T-helper 9 cell (primary cell): ENCODE results near the gene PMEL.
"Not testable (repeated sequence)": the region's sequence is repeated elsewhere in the genome, so short reads cannot be mapped to it uniquely, and the experiment has no call there.

ENCODE experiments used
- DNase-seq: peaks from one replicate; pipeline ENCODE4 v3.0.0-alpha.2; 2020

The PMEL gene

GRCh38 chr12:55938826-55939501 lies 26.9 kb downstream of the PMEL start:
- DNase-seq, result no peak

GRCh38 chr12:55937981-55938380 lies 27.9 kb downstream of the PMEL start:
- no peak for DNase-seq

- peak; percentile 27 for DNase-seq
These were observed 30.1 kb downstream of the PMEL start for GRCh38 chr12:55935738-55936151.

- no peak for DNase-seq
These were observed 31.1 kb downstream of the PMEL start for GRCh38 chr12:55934773-55935172.

GRCh38 chr12:55933799-55934742 lies 31.8 kb downstream of the PMEL start:
- DNase-seq, result no peak

- DNase-seq, result no peak
These were observed 32.6 kb downstream of the PMEL start for GRCh38 chr12:55933169-55933798.

DNA sequence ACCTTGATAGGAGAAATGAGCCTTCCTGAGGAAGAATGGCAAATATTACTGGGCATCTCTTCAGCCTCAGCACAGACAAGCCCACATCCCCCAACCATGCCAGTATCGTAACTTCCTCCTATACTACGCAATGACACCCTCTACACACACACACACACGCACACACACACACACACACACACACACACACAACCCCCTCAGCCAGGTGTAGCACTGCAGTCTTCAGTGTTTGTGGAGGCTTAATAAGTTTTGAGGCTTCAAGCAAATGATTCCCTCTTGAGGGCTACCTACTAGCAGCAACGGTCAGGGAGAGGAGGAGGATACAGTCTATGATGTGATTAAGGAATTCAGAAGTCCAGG lies 33.3 kb downstream of the PMEL start:
- peak; percentile 34 for DNase-seq

GRCh38 chr12:55931780-55932550 lies 33.9 kb downstream of the PMEL start:
- no peak for DNase-seq

GRCh38 chr12:55931317-55931779 lies 34.5 kb downstream of the PMEL start:
- DNase-seq, result no peak

DNA sequence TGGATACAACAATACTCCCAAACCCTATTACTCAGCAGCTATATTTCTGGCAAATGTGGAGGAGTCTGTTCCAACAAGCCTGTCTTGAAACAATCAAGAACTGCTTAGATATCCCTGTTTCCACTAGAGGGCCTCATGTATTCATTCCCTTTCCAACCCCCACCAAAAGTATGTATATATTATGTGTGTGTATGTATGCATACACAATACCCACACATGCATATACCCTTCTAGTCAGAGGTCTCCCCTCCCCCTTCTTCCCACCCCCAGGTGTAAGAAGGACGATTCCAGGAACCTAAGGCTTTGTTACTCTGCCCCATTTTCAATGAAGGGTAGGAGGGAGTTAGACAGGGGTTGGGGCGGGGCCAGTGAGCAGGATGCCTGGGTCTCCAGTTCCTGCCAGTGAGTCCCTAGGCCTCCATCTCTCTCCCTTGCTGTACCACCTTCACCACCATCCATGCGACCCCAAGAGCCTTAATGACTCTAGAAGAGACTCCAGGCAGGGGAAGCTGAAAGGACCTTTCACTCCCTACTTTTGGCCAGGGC lies 35.0 kb downstream of the PMEL start, which contains the start of gene DGKA:
Gene DGKA (plus strand): TSS at position 392 of the 546 bp plus-strand sequence. CDS start 5,342 bp downstream, outside the sequence.
- peak; percentile 56 for DNase-seq

DNA sequence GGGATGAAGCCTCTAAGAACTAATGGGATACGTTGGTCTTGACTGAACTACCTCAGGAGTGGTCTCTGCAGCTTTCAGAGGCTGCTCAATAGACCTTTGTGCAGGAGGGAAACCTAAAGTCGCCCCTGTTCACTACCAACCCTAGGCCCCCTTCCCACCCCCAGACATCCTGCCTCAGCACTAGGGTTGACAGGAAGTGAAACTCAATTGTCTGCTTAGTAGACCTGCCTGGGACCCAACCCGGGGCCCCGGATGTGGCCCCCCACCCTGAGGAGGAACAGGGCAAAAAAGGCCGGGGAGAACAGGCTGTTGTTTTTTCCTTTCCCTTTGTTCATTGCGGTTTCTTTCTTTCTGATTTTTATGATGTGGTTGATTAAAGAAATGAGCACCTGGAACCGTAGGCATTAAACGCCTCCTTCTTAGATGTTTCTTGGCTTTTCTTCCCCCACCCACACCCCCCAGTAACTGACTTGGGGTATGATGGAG lies 36.5 kb downstream of the PMEL start:
- peak; percentile 71 for DNase-seq

DNA sequence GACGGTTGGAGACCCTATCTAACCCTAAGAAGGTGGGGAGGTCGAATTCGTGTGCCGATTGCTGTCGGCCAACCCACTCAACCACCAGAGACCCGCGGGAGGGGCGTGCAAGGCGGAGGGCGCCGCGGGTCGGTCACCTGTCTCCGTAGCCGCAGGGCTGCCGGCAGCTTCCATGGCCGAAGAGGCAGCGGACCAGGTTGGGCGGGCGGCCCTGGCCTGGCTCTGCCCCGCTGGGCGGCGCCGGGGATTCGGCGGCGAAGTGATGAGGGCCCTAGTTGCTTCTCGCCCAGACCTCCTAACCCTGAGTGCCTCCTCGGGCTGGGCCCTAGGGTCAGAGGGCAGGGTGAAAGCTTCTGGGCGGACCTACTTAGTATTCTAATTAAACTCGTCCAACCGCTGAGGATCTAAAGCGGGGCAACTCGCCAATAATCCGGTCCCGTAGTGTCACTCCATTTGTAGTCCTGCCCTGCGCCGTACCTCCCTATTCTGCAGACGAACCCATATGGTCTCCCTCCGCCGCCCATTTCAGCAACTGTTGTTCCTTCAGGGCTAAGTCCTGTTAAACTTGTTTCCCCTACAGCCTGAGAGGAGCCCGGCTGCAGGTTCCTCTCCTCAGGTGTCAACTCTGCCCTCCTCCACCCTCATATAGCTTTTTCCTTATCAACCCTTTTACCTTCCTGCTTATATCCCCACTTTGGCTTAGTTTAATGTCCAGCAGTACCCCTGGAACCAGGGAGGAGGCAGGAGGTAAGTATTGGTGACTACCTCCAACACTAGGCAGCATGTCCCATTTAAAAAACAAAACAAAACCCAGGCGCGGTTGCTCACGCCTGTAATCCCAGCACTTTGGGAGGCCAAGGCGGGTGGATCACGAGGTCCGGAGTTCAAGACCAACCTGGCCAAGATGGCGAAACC lies 38.0 kb downstream of the PMEL start, which contains the start of gene PYM1:
Gene PYM1 (minus strand): TSS at position 307 of the 915 bp plus-strand sequence. CDS start 133 bp downstream, at position 174.
- peak; percentile 42 for DNase-seq

DNA sequence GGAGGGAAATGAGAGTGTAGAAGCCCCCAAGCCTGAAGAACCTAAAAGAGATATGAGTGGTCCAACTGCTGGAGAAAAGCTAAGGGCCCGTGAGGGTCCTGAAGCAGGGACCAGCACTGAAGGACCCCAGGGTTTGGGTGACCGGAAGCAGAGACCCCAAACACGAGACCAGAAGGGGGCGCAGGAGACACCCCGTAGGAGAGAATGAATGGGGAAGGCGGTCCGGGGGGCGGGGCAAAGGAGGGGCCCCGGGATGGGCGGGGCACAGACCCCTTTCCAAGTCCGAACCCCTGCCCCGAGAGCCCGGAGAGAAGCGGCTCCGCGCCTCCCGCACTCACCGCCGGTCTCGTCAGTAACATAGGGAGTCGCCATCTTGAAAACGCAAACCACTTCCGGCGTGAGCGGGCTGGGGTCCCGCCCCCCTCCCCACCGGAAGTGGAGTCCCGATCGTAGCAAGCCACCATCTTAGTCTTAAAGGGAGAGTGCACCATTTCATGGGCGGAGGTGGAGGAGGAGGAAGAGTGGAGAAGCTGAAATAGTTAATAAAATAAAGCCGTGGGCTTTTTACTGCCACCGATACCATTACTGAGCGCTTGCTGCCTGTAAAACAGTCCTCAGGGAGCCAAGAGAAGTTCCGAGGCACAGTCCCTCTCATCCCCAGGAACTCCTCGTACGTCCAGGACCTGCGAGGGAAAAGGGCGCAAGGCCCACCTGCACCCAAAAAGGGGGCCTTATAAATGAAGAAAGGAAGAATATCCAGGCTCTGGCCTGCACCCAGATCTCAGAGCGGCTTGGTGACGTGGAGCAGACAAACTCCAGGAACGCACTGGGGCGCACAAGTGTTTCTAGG lies 38.9 kb downstream of the PMEL start:
- DNase-seq, result peak; percentile 80

DNA sequence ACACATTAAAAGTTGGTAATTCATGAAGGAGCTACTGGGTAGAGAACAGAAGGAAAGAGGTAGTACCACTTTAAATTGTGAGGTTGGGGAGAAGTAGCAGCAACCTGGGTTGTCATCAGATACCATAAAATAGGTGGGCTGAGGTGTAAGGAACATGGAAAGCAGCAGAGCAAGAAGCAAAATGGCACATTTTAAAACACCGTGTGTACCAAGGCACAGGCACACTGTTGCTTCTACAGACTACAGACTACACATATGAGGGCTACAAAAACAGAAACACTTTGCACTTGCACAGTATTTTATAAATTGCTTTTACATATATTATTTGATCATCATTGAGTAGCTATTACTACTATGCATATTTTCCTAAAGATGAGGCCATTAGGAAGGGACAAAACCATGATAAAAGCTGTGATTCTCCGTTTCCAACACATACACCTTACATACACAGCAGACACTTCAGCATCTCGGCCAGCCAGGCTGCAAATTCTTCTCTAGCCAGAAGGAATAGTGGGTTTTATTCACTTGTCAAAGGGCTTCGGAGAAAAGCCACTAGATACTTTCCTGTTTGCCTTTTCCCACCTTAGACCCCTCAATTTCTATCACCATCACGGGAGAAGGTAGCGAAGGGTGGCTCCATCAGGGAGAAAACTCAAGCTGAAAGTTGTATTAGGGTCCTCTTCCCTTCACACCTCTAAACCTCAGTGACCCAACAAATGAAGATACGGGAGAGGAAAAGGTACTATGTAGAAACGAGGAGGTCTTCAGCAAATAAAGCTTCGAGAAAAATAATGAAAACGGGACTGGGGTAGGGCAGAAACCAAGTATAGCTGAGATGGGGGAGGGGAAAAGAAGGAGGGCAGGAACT lies 39.7 kb downstream of the PMEL start:
- DNase-seq, result no peak

DNA sequence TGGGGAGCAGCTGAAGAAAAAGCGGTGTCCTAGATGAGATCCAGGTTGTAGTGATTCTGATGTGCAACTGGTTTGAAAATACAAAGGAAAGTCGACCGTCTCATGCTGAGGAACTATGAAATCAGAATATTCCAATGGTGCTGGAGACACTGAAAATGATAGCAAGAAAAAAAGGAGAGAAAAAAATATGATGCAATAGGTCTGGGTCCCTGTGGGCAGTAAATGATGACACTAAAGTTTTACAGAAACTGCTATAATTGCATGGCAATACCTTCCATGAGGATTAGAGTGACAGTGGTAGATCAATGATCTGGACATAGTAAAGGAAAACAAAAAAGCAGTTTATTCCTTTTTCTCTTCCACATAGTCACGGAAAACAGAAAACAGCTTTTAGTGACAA lies 40.5 kb downstream of the PMEL start:
- DNase-seq, result no peak

GRCh38 chr12:55923648-55924047 lies 42.2 kb downstream of the PMEL start:
- not testable (repeated sequence) for DNase-seq

DNA sequence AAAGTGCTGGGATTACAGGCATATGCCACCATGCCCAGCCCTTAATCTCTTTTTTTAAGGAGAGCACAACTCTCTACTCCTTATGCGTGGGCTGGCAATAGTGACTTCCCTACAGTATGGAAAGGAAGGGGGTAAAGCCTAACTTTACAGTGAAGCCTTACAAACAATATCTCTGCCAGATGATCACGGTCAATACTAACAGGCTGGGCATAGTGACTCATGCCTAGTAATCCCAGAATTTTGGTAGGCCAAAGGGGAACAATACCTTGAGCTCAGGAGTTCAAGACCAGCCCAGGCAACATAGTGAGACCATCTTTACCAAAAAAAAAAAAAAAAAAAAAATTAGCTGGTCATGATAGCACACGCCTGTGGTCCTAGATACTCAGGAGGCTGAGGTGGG lies 43.7 kb downstream of the PMEL start:
- DNase-seq, result no peak

GRCh38 chr12:55919032-55919431 lies 46.8 kb downstream of the PMEL start:
- DNase-seq, result not testable (repeated sequence)

DNA sequence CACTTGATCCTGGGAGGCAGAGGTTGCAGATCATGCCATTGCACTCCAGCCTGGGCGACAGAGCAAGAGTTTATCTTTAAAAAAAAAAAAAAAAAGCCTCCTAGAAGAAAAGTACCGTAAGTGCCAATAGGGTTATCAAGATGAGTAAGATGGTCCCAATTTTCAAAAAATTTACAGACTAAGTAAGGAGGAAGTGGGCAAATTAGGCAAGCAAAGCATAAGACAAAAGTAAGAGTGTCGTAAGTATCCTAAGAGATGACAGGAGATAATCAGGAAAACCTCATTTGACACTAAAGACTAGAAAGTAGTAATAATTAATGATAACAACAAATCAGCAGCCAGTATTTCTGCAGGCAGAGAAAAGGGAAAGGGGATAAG lies 50.4 kb downstream of the PMEL start:
- DNase-seq, result no peak
